ENCODE measurements around the gene SEMA4A. TPM values are rescaled to one million over a fixed set of nuclear protein-coding genes. Genes with fewer than 3 reads are reported as not detected.

SEMA4A gene
- total RNA-seq, 2 experiments from 2014 or later: 77.8 to 196 TPM

- no TSS peak for BruUV-seq (replicated peaks)
- H3K4me3 ChIP-seq (ENCODE audit: low read depth, low read length, poor library complexity, severe bottlenecking): peak overlapping the region; percentile 78
- no peak overlapping the region for H2AFZ ChIP-seq (ENCODE audit: low read length)
- ChIA-PET POLR2A (interaction anchor here (0.6 to 2.3 kb wide), 9 partner anchors 10 to 351 kb away, joined by 3 to 11 read pairs (median 4); partner anchors contain the start of genes CCT3, SLC25A44, SMG5 and TSACC), CTCF (ENCODE audit: unreplicated experiment) (interaction anchor here (1.0 to 1.4 kb wide), 2 partner anchors 74 to 76 kb away, joined by 3 to 9 read pairs; no protein-coding TSS in a partner anchor)
- DNase-seq (ENCODE audit: low spot score): peak; percentile 56
- intact Hi-C loops (cut with micrococcal nuclease; ENCODE audit: unreplicated experiment): loop anchor here (1.0 to 5.0 kb wide), 3 partner anchors 43 to 342 kb away; partner anchors contain the start of genes CCT3 and TSACC
- H3K4me1 ChIP-seq (ENCODE audit: insufficient read depth, low read length, poor library complexity, severe bottlenecking): peaks cover 74% of the 10 kb centered on the region
- H3K4me2 ChIP-seq (ENCODE audit: low read length): peak overlapping the region; percentile 85
- no peaks in the 10 kb centered on the region for H3K9me3 ChIP-seq (ENCODE audit: low read length)
- no peaks in the 10 kb centered on the region for H3K9me2 ChIP-seq (ENCODE audit: insufficient read depth, low read length)
- peaks cover 47% of the 10 kb centered on the region; the same call in 1 of the 2 replicates for H3K79me2 ChIP-seq (ENCODE audit: insufficient read depth, low read depth, low read length)
- H4K20me1 ChIP-seq (ENCODE audit: insufficient read depth, low read length): no peaks in the 10 kb centered on the region
- TF ChIP-seq EZH2phosphoT487 (IDR thresholded peaks at IDR 0.05; ENCODE audit: borderline replicate concordance, low read depth, low read length) (no peak), CTCF (conservative IDR thresholded peaks at IDR 0.05; ENCODE audit: low read length) (no peak)
- H3K36me3 ChIP-seq (ENCODE audit: insufficient read depth, low read length): peaks cover 8% of the 10 kb centered on the region; the same call in 1 of the 2 replicates
- peak overlapping the region; percentile 95 for H3K27ac ChIP-seq (ENCODE audit: low read depth, low read length, poor library complexity, severe bottlenecking)
These were observed 2.9 kb upstream of the SEMA4A start for GRCh38 chr1:156150333-156151011.

GRCh38 chr1:156151093-156151688, 2.2 kb upstream of the SEMA4A start:
- Histone ChIP-seq H2AFZ (ENCODE audit: low read length) (no peak overlapping the region), H3K36me3 (ENCODE audit: insufficient read depth, low read length) (peaks cover 11% of the 10 kb centered on the region; the same call in 1 of the 2 replicates), H3K79me2 (ENCODE audit: insufficient read depth, low read depth, low read length) (peaks cover 54% of the 10 kb centered on the region), H3K9me3 (ENCODE audit: low read length) (no peaks in the 10 kb centered on the region), H3K27ac (ENCODE audit: low read depth, low read length, poor library complexity, severe bottlenecking) (peak overlapping the region; percentile 95), H3K4me1 (ENCODE audit: insufficient read depth, low read length, poor library complexity, severe bottlenecking) (peaks cover 79% of the 10 kb centered on the region), H3K4me3 (ENCODE audit: low read depth, low read length, poor library complexity, severe bottlenecking) (peak overlapping the region; percentile 78), H3K4me2 (ENCODE audit: low read length) (peak overlapping the region; percentile 85), H3K9me2 (ENCODE audit: insufficient read depth, low read length) (no peaks in the 10 kb centered on the region), H4K20me1 (ENCODE audit: insufficient read depth, low read length) (no peaks in the 10 kb centered on the region)
- no TSS peak for BruUV-seq (replicated peaks)
- intact Hi-C loops (cut with micrococcal nuclease; ENCODE audit: unreplicated experiment): loop anchor here (1.0 to 5.0 kb wide), 3 partner anchors 42 to 341 kb away; partner anchors contain the start of genes CCT3 and TSACC
- ChIA-PET POLR2A (interaction anchor here (0.6 to 2.3 kb wide), 12 partner anchors 12 to 189 kb away, joined by 3 to 11 read pairs (median 4); partner anchors contain the start of genes CCT3, PMF1, SLC25A44 and SMG5), CTCF (ENCODE audit: unreplicated experiment) (interaction anchor here (0.6 to 1.4 kb wide), 4 partner anchors 62 to 75 kb away, joined by 3 to 9 read pairs (median 3); partner anchors contain the start of gene PMF1)
- DNase-seq (ENCODE audit: low spot score): peak; percentile 73
- TF ChIP-seq CTCF (conservative IDR thresholded peaks at IDR 0.05; ENCODE audit: low read length): no peak
- no peak for TF ChIP-seq EZH2phosphoT487 (IDR thresholded peaks at IDR 0.05; ENCODE audit: borderline replicate concordance, low read depth, low read length)
